Cardiac muscle cell (in vitro differentiated cells and primary cell): ENCODE data around the gene ABHD1. TPM values are rescaled to one million over a fixed set of nuclear protein-coding genes. Genes with fewer than 3 reads are reported as not detected.

ENCODE experiments used
- DNase-seq, 2 donors: peaks; one replicate each; pipeline versions ENCODE4 v3.0.0 to v3.0.0-alpha.2; 2010 to 2017; ENCODE audit warnings: low read depth in 1 of 2, low spot score in 1 of 2
- H3K27ac ChIP-seq: fragments of 200-600 bp; sonication (generic); 2 replicates; pipeline ENCODE4 v1.5.1; 2016
- H3K27me3 ChIP-seq: fragments of 200-600 bp; sonication (generic); 2 replicates; pipeline ENCODE4 v1.6.0; 2016; ENCODE audit warnings: control low read depth
- H3K36me3 ChIP-seq: fragments of 200-600 bp; sonication (generic); 2 replicates; pipeline ENCODE4 v1.5.1; 2016; ENCODE audit warnings: control low read depth
- H3K4me1 ChIP-seq: fragments of 200-600 bp; sonication (generic); 2 replicates; pipeline ENCODE4 v1.8.1; 2017; ENCODE audit warnings: low read depth, mild to moderate bottlenecking, mixed run types
- H3K4me3 ChIP-seq: fragments of 200-600 bp; sonication (generic); 2 replicates; pipeline ENCODE4 v1.5.1; 2016; ENCODE audit warnings: mild to moderate bottlenecking
- H3K9me3 ChIP-seq: fragments of 200-600 bp; sonication (generic); 2 replicates; pipeline ENCODE4 v1.5.1; 2017; ENCODE audit warnings: low read depth, mild to moderate bottlenecking, control low read depth
- polyA plus RNA-seq: library from polyadenylated mRNA; unstranded; fragments of >200 nt; fragmentation: Nextera tagmentation; extraction: Ambion mirVana; gene quantifications from 2 replicates; pipeline ENCODE4 v1.2.1, GENCODE V29; 2016
- total RNA-seq: library from RNA; depleted of rRNA; stranded (reverse); fragments of >200 nt; gene quantifications from 2 replicates; pipeline ENCODE4 v1.2.3, GENCODE V29; 2016
- TF ChIP-seq, protein P1 (sequence below): IDR thresholded peaks from 2 replicates; pipeline ENCODE4 v1.5.1; 2012; ENCODE audit warnings: low read depth, mild to moderate bottlenecking, low read length

The ABHD1 gene
- total and polyA plus RNA-seq, 2 experiments from 2014 or later: 0.27 to 2.0 TPM

DNA sequence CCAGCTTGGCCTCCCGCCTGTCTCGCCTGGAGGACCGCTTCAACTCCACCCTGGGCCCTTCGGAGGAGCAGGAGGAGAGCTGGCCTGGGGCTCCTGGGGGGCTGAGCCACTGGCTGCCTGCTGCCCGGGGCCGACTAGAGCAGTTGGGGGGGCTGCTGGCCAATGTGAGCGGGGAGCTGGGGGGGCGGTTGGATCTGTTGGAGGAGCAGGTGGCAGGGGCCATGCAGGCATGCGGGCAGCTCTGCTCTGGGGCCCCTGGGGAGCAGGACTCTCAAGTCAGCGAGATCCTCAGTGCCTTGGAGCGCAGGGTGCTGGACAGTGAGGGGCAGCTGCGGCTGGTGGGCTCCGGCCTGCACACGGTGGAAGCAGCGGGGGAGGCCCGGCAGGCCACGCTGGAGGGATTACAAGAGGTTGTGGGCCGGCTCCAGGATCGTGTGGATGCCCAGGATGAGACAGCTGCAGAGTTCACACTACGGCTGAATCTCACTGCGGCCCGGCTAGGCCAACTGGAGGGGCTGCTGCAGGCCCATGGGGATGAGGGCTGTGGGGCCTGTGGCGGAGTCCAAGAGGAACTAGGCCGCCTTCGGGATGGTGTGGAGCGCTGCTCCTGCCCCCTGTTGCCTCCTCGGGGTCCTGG is 40.7 kb upstream of the ABHD1 start:
- no peak for DNase-seq
- no peaks in the 10 kb centered on the region for H3K27me3 ChIP-seq
- H3K27ac ChIP-seq: no peak overlapping the region
- TF ChIP-seq, protein P1, sequence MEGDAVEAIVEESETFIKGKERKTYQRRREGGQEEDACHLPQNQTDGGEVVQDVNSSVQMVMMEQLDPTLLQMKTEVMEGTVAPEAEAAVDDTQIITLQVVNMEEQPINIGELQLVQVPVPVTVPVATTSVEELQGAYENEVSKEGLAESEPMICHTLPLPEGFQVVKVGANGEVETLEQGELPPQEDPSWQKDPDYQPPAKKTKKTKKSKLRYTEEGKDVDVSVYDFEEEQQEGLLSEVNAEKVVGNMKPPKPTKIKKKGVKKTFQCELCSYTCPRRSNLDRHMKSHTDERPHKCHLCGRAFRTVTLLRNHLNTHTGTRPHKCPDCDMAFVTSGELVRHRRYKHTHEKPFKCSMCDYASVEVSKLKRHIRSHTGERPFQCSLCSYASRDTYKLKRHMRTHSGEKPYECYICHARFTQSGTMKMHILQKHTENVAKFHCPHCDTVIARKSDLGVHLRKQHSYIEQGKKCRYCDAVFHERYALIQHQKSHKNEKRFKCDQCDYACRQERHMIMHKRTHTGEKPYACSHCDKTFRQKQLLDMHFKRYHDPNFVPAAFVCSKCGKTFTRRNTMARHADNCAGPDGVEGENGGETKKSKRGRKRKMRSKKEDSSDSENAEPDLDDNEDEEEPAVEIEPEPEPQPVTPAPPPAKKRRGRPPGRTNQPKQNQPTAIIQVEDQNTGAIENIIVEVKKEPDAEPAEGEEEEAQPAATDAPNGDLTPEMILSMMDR: no peak
- H3K4me3 ChIP-seq: no peak overlapping the region
- peaks cover 27% of the 10 kb centered on the region for H3K4me1 ChIP-seq
- H3K9me3 ChIP-seq: no peaks in the 10 kb centered on the region
- no peaks in the 10 kb centered on the region for H3K36me3 ChIP-seq

DNA sequence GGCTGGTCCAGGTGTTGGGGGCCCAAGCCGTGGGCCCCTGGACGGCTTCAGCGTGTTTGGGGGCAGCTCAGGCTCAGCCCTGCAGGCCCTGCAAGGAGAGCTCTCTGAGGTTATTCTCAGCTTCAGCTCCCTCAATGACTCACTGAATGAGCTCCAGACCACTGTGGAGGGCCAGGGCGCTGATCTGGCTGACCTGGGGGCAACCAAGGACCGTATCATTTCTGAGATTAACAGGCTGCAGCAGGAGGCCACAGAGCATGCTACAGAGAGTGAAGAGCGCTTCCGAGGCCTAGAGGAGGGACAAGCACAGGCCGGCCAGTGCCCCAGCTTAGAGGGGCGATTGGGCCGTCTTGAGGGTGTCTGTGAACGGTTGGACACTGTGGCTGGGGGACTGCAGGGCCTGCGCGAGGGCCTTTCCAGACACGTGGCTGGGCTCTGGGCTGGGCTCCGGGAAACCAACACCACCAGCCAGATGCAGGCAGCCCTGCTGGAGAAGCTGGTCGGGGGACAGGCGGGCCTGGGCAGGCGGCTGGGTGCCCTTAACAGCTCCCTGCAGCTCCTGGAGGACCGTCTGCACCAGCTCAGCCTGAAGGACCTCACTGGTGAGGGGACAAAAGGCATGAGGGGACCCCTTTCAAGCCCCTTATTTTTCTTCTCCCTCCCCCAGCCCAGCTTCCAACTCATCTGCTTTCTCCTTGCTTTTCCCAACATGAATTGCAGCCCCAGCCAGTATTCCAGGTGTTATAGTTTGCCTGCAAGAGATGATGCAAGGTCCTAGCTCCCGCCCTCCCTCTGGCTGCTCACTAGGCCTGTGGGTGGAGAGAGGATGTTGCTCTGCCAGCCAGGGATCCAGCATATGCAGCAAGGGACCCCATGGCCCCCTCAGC is 40.0 kb upstream of the ABHD1 start:
- H3K4me1 ChIP-seq: peaks cover 24% of the 10 kb centered on the region
- H3K36me3 ChIP-seq: no peaks in the 10 kb centered on the region
- DNase-seq: peak in 1 of 2 donors; percentile 36
- H3K4me3 ChIP-seq: no peak overlapping the region
- H3K27ac ChIP-seq: no peak overlapping the region
- H3K27me3 ChIP-seq: no peaks in the 10 kb centered on the region
- H3K9me3 ChIP-seq: no peaks in the 10 kb centered on the region
- TF ChIP-seq, protein P1: no peak

DNA sequence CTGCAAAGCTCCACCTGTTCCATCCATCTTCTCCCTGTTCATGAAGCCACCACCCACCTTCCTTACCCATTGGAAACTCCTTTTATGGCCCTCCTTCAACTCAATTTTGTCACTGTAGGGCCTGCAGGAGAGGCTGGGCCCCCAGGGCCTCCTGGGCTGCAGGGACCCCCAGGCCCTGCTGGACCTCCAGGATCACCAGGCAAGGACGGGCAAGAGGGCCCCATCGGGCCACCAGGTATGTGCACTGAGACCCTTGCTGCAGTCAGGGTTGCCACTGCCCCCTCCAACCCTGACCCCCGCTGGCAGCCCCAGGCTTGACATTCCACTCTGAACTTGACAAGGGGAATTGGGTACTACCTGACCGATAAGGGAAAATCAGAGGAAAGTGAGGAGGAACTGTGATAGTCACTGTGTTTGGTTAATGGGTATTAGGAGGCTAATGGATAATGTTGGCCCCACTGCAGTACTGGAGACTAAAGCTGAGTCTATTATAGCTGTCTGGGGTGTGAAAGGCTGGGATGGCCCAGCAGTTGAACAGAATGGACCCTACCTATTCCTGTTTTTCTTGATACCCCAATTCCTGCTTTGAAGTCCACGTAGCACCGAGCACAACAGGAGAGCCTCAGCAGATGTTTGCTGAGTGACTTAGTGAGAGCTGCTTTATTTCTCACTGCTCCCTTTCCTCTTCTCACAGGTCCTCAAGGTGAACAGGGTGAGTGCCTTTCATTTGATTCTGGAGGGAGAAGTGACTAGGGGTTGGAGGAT is 39.1 kb upstream of the ABHD1 start:
- Histone ChIP-seq H3K4me1 (peaks cover 21% of the 10 kb centered on the region), H3K27me3 (no peaks in the 10 kb centered on the region), H3K9me3 (no peaks in the 10 kb centered on the region), H3K4me3 (no peak overlapping the region), H3K27ac (no peak overlapping the region), H3K36me3 (no peaks in the 10 kb centered on the region)
- no peak for DNase-seq
- TF ChIP-seq, protein P1: no peak

DNA sequence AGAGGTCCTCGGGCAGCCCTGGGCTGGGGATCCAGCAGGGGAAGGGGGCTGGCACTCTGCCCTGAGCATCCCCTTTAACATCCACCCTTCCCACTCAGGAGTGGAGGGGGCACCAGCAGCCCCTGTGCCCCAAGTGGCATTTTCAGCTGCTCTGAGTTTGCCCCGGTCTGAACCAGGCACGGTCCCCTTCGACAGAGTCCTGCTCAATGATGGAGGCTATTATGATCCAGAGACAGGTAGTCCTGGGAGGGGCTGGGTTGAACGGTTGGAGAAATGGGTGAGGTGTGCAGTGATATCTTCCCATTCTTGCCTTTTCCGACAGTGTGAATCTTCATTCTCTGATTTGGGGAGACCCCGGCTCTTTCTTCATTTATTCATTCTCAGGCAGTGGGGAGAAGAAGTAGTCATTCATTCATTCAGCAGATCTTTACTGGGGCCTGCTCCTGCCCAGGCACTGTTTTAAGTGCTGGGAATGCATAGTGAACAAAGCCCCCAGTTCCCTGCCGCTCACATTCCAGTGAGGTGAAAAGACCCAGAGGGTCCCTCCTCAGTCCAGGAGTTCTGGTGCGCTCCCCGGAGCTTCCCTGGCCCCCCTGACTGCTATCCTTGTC is 38.4 kb upstream of the ABHD1 start:
- TF ChIP-seq, protein P1: no peak
- no peak for DNase-seq
- H3K4me3 ChIP-seq: peak overlapping the region; percentile 46
- H3K9me3 ChIP-seq: no peaks in the 10 kb centered on the region
- H3K27ac ChIP-seq: no peak overlapping the region
- peaks cover 21% of the 10 kb centered on the region for H3K4me1 ChIP-seq
- H3K36me3 ChIP-seq: no peaks in the 10 kb centered on the region
- H3K27me3 ChIP-seq: no peaks in the 10 kb centered on the region

DNA sequence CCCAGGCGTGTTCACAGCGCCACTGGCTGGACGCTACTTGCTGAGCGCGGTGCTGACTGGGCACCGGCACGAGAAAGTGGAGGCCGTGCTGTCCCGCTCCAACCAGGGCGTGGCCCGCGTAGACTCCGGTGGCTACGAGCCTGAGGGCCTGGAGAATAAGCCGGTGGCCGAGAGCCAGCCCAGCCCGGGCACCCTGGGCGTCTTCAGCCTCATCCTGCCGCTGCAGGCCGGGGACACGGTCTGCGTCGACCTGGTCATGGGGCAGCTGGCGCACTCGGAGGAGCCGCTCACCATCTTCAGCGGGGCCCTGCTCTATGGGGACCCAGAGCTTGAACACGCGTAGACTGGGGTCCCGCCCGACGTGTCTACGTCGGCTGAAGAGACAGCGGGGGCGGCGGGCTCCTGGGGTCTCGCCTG is 37.9 kb upstream of the ABHD1 start:
- DNase-seq: peak; percentile 72
- peak overlapping the region; percentile 61 for H3K27ac ChIP-seq
- H3K4me1 ChIP-seq: peaks cover 19% of the 10 kb centered on the region
- no peaks in the 10 kb centered on the region for H3K36me3 ChIP-seq
- H3K9me3 ChIP-seq: no peaks in the 10 kb centered on the region
- H3K4me3 ChIP-seq: peak overlapping the region; percentile 46
- TF ChIP-seq, protein P1: peak; percentile 40
- H3K27me3 ChIP-seq: no peaks in the 10 kb centered on the region
